SU-DHL-6 (cell line): Measurements from ENCODE around the gene EFNA4.

Experiments
- CTCF ChIP-seq: fragments of 200-600 bp; sonication (generic); IDR thresholded peaks from one replicate; pipeline ENCODE4 v1.5.1; 2017; ENCODE audit warnings: antibody characterized with exemption, mild to moderate bottlenecking, low read length, moderate library complexity; ENCODE audit not compliant: insufficient read depth, poor library complexity, severe bottlenecking
- EZH2phosphoT487 ChIP-seq: fragments of 200-600 bp; sonication (generic), shearing (Covaris generic); conservative IDR thresholded peaks from 2 replicates; pipeline ENCODE4 v1.6.1; 2018; ENCODE audit warnings: mild to moderate bottlenecking, antibody characterized with exemption, low read length, moderate library complexity, mixed read lengths

DNA sequence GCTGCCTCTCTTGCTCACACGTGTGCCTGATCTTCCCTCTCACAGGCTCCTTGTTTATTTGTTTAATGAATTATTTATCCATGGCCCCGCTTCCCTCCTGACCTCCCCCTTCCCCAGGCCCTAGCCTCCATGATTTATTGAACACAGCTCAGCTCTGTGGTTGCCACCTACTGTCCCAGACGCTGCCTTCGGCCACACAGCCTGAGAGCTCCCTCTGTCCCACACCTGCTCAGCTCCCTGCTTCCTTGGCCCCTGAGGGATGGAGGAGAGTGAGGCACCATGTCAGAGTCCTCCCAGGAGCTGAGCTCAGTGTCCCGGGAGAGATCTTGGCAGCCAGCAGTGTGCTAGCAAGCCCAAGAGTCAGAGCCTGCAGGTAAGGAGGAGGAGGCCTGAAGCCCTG, 12.0 kb downstream of the EFNA4 start:
- TF ChIP-seq CTCF (no peak), EZH2phosphoT487 (no peak)
